Smooth muscle cell of the brain vasculature (primary cell): ENCODE data around the gene LGALS14.
"Not testable (repeated sequence)": the region's sequence is repeated elsewhere in the genome, so short reads cannot be mapped to it uniquely, and the experiment has no call there.

Source experiments
- DNase-seq: peaks from one replicate; pipeline ENCODE4 v3.0.0-alpha.2; 2012; ENCODE audit warnings: low read depth, low spot score

The LGALS14 gene, protein sequence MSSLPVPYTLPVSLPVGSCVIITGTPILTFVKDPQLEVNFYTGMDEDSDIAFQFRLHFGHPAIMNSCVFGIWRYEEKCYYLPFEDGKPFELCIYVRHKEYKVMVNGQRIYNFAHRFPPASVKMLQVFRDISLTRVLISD

DNA sequence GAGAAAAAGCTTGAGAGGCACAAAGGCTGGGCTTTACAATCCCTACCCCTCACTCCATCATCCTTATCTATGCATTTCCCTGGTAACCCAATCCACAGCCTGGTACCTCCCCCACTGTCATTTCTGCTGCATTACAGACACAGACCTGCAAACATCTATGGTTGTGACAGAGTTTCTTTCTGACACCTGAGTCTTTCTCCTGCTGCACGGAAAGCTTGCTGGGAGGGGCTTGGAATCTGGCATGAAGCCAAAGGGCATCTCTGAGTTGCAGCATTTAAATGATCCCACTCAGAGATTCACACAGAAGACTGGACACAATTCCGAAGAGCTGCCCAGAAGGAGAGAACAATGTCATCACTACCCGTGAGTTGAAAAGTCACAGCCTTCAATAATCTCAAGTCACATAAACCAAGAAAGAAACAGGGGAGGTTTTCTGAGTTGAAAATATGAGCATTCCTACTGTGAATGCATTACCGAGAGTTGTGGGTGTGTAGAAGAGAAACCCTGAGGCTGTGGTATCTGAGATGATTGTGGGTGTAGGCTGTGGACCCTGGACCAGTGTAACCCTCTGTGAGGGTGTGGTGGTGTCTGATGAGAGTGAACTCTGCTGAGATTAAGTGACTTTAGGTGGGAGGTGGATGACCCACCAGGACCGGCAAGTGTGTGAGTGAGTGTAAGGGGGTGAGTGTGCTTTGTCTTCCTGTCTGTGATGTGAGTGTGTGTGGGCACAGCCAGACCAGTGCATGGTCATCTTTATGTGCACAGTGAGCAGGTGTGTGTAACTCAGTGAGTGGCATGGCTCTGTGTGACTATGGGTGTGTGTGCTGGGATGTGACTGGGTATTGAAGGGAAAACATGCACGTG is at the start of gene LGALS14:
TSS of gene LGALS14 (plus strand) at position 301 of the 864 bp plus-strand sequence. CDS start at position 349, 48 bp downstream.
- no peak for DNase-seq

DNA sequence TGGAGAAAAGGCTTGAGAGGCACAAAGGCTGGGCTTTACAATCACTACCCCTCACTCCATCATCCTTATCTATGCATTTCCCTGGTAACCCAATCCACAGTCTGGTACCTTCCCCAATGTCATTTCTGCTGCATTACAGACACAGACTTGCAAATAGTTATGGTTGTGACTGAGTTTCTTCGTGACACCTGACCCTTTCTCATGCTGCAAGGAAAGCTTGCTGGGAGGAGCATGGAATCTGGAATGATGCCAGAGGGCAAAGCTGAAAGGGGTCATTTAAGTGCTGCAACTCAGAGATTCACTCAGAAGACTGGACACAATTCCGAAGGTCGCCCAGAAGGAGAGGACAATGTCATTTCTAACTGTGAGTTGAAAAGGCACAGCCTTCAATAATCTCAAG is 48.7 kb upstream of the LGALS14 start, which contains the start of gene LGALS16:
TSS of gene LGALS16 (plus strand) at position 301 of the 400 bp plus-strand sequence. CDS start at position 350, 49 bp downstream.
- DNase-seq, result no peak

DNA sequence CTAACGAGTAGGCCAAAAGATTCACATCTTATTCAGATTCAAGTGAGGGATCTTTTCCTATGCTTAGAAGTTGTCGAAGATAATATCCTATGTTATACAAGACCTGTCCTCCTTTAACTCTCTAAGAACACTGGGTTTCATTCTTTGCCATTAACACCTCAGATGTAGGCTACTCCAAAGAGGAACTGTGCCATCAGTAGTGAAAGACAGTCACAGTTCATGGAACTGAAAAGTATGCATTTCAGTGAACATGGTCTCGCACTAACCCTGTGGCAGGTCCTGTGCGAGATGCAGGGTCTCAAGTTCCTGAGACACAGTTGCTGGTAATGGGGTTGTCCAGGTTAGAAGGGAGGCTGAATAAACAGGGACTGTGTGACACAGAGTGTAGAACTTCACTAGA is 44.5 kb upstream of the LGALS14 start:
- no peak for DNase-seq

DNA sequence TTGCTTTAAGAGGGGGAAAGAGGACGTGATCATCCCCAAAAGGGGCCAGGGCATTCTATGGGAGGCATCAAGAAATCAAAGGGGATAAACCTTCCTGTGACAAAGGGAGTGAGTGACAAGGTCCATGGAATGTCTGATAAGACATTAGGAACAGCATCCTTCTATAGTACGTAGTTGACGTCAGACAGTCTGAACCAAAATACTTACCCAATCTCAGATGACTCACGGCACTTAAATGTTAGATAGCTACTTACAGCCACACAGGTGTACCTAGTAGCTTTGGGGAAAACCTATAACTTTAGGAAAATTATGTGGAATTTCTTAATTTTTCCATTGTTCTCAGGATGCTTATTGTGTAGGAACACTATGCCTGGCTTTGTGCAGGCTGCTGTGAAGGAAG is 43.6 kb upstream of the LGALS14 start:
- no peak for DNase-seq

DNA sequence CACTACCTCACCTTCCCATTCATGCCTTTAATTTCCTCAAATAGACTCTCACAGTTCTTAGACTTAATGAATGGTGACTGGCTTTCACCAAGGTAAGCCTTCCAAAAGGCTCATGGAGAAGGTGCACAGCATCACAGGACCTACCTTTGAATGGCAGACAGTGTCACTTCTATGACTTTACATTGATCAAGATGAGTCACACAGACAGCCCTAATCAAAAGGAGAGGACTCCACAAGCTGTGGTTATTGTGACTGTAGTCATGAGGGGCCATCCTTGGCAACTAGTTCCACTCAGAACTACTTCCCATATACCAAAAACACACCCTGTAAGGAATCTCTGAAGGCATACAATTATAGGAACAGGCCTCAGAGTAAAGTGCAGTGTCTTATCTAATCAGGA is 42.7 kb upstream of the LGALS14 start:
- no peak for DNase-seq

DNA sequence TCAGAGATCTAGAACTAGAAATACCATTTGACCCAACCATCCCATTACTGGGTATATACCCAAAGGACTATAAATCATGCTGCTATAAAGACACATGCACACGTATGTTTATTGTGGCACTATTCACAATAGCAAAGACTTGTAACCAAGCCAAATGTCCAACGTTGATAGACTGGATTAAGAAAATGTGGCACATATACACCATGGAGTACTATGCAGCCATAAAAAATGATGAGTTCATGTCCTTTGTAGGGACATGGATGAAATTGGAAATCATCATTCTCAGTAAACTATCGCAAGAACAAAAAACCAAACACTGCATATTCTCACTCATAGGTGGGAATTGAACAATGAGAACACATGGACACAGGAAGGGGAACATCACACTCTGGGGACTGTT is 34.4 kb upstream of the LGALS14 start:
- not testable (repeated sequence) for DNase-seq

DNA sequence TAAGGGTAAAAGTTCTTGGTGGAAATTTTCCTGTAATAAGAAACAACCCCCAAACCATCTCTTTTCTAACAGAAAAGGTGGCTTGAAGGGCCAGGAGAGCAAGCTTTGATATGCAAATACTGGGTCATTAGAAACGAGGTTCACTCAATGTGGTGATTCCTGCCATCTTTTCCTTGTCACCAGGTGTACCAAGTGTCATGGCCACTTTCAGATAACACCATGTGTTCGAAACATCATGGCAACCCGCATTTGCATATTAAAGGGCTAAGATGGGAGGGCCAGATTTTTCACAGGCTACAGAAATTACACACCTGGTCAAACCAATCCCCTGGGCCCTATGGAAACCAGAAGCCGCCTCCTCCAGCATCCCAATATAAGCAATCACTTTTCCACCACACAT is 33.3 kb upstream of the LGALS14 start:
- DNase-seq, result no peak

DNA sequence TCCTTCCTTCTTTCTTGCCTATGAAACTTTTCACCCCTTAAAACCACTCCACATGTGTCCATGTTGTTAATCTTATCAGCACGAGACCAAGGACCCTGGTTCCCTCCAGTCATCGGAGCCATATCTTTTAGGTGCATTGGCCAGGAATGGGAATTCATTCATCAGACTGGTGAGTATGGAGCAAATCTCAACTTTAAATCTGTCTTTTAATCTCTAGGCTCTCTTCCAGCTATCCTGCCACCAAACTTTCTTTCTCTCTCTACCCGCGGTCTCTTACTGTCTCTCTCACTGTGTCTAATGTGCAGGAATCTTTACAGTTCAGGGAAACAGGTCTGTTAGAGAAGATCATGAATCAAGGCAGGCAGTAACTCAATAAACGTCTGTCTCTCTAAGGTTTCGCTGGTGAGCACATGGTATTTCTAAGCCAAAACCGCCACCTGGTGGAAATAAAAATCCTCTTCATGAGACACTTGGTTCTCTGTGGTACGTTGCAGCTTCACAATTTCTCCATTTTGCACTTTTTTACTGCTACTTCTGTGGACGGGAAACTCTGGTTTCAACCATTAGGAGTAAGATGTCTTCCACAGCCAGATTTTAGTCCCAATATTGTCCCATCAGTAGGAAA is 32.4 kb upstream of the LGALS14 start:
- peak; percentile 3 for DNase-seq

DNA sequence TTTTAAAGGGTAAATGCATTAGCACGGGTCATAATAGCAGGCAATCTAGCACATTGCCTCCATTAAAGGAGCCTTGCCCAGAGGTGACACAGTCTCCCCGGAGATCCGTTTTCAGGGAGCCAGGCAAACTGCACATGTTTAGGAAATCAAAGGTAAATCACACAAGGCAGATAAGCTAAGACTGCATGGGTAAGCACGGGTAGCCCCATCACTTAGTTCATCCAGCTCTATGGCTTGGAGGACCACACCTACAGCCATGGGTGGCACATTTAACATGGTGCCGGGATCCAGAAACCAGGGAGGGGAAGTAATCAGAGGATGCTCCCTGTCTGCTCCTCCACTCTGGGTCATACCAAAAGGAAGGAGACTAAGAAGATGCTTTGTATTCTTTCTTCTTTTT is 31.8 kb upstream of the LGALS14 start:
- no peak for DNase-seq

DNA sequence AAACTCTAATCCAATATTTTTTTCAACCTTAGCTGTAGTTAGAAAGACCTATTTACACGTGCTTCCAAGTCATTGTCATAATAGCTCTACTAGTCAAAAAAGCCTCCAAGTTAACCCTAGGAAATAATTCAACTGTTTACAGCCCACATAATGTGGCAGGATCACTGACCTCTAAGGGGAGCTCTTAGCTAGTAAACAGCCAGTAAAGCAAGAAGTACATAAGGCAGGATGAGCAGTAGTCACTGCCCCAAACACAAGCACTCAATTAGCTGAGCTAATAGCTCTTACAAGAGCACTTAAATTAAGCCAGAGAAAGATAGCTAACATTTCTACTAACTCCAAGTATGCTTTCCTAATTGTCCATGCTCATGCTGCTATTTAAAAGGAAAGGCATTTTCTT is 30.4 kb upstream of the LGALS14 start:
- not testable (repeated sequence) for DNase-seq

DNA sequence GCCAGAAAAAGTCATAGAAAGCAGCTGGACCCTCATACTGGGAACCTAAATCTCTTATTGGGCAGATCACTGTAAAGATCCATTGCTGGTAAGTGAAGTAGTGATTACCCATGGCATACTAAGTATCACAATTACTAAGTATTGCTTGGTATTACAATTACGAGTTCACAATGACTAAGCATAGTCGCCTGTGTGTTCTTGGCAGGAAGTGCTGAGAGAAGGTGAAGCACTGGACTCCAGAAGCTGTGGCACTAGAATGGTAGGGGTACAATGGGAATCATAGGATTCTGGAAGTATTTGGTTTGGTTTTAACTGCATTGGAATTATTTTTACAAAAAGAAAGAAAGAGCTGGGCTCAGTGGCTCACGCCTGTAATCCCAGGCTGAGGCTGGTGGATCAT is 28.3 kb upstream of the LGALS14 start:
- DNase-seq, result no peak

DNA sequence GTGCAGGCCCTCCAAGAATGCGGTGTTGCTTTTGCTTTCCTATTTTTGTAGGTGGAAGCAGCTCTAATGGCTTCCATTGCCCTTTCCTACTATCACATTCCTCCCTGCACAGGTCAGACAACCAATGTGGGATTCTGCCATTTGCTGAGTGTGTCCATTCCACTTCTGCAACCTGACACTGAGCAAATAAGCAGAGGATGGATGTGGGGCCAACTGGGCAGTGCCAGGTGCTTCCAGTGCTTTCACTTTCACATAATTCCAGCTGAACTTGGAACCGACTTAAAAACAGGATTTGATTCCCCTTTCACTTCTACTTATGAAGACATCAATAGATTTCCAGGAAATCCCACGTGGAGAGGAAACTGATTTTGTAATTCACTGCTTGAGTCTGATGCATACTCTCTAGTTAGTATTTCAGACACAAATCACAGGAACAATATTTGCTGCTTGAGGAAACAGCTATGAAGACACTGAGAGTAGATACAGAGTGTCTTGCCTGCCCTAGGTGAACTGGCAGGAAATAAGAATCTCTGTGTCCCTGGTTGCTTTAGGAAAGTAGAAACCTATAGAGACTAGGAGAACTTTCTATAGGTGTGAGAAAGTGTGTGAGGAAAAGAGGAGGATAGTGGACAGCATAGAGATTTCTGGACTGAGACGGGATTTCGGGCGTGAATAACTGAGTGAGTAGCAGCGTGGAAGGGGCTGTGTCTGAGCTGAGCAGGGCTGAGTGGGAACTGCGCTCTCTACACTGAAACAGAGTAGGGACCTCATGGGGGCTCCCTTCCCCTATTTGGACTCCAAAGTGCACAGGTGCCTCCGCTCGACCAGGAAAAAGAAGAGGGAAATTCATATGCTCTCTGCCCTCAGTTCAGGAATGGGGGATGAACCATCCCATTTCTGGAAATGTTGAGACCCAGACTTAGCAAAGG is 26.1 kb upstream of the LGALS14 start:
- no peak for DNase-seq

DNA sequence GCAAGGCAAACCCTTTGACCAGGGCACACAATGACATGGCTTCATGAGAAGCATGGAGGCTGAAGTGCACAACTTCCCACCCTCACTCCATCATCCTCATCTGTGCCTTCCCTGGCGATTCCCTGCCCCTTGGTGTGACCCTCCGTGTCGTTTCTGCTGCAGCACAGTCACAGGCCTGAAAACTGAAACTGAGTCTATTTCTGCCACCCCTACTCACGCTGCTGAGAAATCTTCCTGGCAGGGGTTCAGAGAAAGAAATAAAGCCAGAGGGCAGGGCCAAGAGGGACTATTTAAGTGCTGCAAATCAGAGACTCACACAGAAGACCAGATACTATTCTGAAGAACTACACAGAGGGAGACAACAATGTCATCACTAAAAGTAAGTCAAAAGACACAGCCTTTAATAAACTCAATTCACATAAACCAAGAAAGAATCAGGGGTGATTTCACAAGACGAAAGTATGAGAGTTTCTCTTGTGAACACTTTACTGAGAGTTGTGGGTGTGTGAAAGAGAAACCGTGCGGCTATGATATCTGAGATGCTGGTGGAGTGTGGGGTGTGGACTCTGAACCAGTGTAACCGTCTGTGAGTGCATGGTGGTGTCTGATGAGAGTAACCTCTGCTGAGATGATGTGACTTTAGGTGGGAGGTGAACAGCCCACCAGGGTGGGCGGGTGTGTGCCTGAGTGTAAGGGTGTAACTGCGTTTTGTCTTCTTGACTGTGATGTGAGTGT is 25.1 kb upstream of the LGALS14 start:
- DNase-seq, result no peak

DNA sequence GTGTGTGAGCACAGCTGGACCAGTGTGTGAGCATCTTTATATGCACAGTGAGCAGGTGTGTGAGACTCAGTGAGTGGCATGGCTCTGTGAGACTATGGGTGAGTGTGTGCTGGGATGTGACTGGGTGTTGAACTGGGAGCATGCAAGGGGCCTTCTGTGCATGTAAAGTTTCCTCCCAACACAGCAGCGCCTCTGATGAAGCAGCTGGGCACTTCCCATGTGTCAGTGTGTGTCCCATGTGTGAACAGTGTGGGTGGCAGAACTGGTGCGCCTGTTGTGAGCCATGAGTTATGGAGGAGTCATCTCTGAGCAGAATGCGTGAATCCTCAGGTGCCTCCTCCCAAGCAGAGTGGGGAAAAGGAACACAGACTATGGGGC is 24.5 kb upstream of the LGALS14 start:
- no peak for DNase-seq

DNA sequence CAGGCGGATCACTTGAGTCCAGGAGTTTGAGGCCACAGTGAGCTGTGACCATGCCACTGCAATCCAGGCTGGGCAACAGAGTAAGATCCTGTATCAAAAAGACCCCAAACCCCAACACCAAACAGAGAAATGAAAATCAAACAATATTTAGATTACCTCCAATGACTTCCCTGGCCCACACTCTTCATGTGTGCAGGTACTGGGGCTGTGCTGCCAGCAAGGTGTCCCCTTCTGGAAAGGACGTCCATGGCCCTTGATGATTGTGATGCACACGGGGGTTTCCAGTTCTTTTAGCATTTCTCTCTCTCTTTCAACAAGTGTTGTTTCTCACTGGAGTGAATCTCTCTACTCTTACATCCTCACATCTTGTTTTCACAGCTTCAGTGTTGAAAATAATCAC is 23.7 kb upstream of the LGALS14 start:
- DNase-seq, result no peak

DNA sequence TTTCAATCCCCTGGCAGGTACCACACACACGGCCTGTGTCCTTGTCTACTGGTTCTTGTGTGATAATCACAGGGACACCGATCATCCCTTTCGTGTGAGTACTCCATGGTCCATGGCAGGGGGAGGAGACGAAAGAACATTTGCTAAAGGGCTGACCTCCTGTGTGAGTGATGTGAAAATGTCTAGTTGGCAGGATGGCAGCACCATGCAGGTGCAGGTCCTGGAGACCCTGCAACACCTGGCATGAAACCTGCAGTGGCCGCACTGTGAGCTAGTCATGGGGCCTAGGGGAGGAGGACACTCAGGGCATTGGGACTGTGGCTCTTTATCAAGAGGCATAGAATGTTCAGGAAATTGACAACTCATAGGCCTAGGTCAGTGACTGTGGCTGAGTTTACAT is 22.9 kb upstream of the LGALS14 start:
- DNase-seq, result no peak

DNA sequence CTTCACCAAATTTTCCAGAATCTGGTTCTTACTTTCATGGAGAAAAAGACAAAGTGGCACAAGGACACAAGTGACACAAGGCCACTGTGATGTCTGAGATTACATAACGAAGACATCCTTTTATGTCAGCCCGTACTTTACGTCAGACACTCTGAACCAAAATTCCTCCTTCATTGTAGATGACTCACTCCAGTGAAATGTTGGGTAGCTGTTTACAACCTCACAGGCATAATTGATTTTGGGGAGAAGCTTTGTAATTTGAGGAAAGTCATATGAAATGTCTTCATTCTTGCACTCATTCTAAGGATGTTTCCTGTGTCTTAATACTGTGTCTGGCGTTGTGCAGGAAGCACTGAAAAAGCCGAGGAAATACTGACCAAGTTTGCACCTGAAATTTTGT is 20.0 kb upstream of the LGALS14 start:
- no peak for DNase-seq

DNA sequence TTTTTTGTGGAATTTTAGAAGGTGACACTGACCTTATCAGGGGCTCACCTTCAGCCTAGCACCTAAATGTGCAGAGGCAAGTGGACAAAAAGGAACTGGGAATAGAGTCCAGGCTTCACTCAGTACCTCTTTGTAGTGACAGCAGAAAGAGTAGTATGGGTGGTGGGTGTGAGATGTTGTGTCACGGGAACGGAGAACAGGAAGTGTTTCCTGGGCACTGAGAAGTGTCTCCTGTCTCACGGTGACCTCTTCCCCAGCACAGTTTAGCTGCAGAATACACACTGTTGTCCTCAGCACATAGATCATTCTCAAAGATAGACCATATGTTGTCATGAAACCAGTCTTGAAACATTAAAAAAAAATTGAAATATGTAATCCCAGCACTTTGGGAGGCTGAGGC is 17.5 kb upstream of the LGALS14 start:
- no peak for DNase-seq

DNA sequence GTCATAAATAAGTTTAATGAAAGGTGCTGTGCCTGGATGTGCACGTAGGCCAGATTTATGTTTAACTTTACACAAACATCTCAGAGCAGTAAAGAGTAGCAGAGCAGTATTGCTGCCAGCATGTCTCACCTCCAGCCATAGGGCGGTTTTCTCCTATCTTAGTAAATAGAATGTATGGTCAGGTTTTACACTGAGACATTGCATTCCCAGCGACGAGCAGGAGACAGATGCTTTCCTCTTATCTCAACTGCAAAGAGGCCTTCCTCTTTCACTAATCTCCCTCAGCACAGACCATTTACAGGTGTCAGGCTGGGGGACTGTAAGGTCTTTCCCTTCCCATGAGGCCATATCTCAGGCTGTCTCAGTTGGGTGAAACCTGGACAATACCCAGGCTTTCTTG is 15.6 kb upstream of the LGALS14 start:
- not testable (repeated sequence) for DNase-seq

DNA sequence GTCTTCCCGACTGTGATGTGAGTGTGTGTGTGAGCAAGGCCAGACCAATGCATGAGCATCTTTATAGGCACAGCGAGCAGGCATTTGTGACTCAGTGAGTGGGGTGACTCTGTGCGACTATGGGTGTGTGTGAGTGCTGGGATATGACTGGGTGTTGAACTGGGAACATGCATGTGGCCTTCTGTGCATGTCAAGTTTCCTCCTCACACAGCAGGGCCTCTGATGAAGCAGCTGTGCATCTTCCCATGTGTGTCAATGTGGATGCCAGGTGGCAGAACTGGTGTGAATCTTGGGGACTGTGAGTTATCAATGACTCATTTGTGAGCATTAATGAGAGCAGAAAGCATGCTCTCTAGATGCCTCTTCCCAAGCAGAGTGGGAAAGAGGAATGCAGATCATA is 12.1 kb upstream of the LGALS14 start:
- no peak for DNase-seq

DNA sequence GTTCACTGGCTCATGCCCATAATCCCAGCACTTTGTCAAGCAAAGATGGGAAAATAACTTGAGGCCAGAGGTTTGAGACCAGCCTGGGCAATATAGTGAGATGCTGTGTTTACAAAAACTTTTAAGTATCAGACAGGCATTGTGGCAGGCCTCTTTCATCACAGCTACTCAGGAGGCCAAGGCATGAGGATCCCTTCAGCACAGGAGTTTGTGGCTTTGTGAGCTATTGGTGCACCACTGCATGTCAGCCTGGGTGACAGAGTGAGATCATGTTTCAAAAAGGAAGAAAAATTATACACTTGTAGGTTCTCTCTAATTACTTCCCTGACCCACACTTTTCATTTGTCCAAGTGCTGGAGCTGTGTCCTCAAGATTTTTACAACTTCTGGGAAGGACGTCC is 11.5 kb upstream of the LGALS14 start:
- DNase-seq, result no peak
